ENCODE data around the gene VAMP8. TPM values are rescaled to one million over a fixed set of nuclear protein-coding genes. Genes with fewer than 3 reads are reported as not detected.

Gene VAMP8
- total and polyA plus RNA-seq, 2 experiments from 2014 or later, result 15.7 to 39.4 TPM

DNA sequence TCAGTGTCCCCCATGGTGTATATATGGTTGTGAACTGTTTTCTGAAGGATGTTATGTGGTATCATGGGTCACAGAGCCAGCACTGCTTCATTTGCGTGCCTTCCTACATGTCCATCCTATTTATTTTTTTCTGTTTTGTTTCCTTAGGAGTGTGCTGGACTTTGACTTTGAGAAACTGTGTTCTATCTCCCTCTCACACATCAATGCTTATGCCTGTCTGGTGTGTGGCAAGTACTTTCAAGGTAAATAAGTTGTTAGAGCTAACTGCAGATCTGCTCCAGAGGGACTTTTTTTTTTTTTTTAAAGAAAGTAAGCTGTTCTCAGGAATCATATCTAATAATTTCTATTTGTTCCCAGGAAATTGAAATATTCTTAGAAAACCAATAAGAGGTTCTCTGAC lies 44.0 kb downstream of the VAMP8 start:
- TF ChIP-seq, protein P1, sequence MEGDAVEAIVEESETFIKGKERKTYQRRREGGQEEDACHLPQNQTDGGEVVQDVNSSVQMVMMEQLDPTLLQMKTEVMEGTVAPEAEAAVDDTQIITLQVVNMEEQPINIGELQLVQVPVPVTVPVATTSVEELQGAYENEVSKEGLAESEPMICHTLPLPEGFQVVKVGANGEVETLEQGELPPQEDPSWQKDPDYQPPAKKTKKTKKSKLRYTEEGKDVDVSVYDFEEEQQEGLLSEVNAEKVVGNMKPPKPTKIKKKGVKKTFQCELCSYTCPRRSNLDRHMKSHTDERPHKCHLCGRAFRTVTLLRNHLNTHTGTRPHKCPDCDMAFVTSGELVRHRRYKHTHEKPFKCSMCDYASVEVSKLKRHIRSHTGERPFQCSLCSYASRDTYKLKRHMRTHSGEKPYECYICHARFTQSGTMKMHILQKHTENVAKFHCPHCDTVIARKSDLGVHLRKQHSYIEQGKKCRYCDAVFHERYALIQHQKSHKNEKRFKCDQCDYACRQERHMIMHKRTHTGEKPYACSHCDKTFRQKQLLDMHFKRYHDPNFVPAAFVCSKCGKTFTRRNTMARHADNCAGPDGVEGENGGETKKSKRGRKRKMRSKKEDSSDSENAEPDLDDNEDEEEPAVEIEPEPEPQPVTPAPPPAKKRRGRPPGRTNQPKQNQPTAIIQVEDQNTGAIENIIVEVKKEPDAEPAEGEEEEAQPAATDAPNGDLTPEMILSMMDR (IDR thresholded peaks at IDR 0.05; ENCODE audit: low read depth, low read length), result no peak
- no peak overlapping the region for H3K4me3 ChIP-seq
- DNase-seq (ENCODE audit: low read depth in 1 of 2, low spot score in 1 of 2), result no peak
- H3K27ac ChIP-seq, result no peak overlapping the region
- H3K4me1 ChIP-seq (ENCODE audit: low read depth), result peaks cover 7% of the 10 kb centered on the region
- no peaks in the 10 kb centered on the region for H3K27me3 ChIP-seq
- H3K9me3 ChIP-seq (ENCODE audit: low read depth), result no peaks in the 10 kb centered on the region
- H3K36me3 ChIP-seq, result peaks cover 45% of the 10 kb centered on the region

DNA sequence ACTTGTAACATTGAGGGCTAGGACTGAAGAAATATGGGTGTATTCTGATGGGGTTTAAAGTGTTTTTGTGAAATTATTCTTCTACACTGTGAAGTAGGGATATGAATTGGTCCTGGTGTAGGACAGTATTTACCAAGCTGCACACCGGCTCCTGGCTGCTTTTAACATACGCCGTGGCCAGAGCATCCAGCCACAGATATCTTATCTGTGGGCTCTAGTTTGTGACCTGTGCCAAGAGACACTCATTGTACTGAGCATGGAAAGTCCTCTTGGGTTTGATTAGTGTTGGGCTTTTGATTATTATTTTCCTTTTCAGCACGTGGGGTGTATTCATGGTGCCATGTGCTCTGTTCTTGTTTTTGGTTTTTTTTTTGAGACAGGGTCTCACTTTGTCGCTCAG lies 46.6 kb downstream of the VAMP8 start:
- Histone ChIP-seq H3K27me3 (no peaks in the 10 kb centered on the region), H3K4me3 (no peak overlapping the region), H3K9me3 (ENCODE audit: low read depth) (no peaks in the 10 kb centered on the region), H3K27ac (no peak overlapping the region), H3K4me1 (ENCODE audit: low read depth) (no peaks in the 10 kb centered on the region), H3K36me3 (peaks cover 65% of the 10 kb centered on the region)
- TF ChIP-seq, protein P1 (IDR thresholded peaks at IDR 0.05; ENCODE audit: low read depth, low read length), result no peak
- no peak for DNase-seq (ENCODE audit: low read depth in 1 of 2, low spot score in 1 of 2)

DNA sequence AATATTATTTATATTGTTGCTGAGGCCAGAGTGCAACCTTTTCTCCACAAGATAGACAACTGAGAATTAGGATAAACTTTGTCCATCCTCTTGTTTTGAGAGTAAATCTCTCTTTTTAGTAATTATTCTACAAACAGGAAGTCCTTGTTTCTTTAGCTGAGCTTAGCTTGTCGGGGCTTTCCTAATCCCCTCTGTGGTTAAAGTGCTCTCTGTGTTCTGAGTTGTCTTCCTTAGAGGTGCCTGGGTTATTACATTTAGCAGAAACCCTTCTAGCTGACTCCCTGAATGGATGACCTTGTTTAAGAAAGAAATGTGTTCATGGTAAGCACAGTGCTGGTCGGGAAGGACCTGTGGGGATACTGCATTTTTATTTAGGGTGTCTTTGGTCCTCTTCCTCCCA lies 51.3 kb downstream of the VAMP8 start:
- TF ChIP-seq, protein P1 (IDR thresholded peaks at IDR 0.05; ENCODE audit: low read depth, low read length), result no peak
- H3K27me3 ChIP-seq, result no peaks in the 10 kb centered on the region
- DNase-seq (ENCODE audit: low read depth in 1 of 2, low spot score in 1 of 2), result no peak
- no peaks in the 10 kb centered on the region for H3K4me1 ChIP-seq (ENCODE audit: low read depth)
- H3K27ac ChIP-seq, result no peak overlapping the region
- H3K9me3 ChIP-seq (ENCODE audit: low read depth), result no peaks in the 10 kb centered on the region
- no peak overlapping the region for H3K4me3 ChIP-seq
- H3K36me3 ChIP-seq, result peaks cover 75% of the 10 kb centered on the region

DNA sequence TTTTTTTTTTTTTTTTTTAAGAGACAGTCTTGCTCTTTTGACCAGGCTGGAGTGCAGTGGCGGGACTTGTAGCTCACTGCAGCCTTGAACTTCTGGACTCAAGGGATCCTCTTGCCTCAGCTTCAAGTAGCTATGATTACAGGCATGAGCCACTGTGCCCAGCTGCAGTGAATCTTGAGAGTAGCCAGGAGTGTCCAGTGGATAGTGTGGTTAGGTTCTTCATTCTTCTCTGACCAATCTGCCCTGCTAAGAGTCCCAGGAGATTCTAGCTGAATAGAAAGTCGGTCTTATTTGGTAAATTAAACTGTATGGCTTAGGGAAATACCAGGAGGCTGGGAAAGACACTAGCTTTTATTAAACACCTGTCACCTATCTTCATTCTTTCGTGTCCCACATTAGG lies 53.9 kb downstream of the VAMP8 start:
- Histone ChIP-seq H3K4me1 (ENCODE audit: low read depth) (no peaks in the 10 kb centered on the region), H3K27ac (no peak overlapping the region), H3K36me3 (peaks cover 65% of the 10 kb centered on the region), H3K4me3 (no peak overlapping the region), H3K9me3 (ENCODE audit: low read depth) (no peaks in the 10 kb centered on the region), H3K27me3 (no peaks in the 10 kb centered on the region)
- TF ChIP-seq, protein P1 (IDR thresholded peaks at IDR 0.05; ENCODE audit: low read depth, low read length), result no peak
- no peak for DNase-seq (ENCODE audit: low read depth in 1 of 2, low spot score in 1 of 2)

Other genes starting within 250 kb of the VAMP8 start
- 36.6 and 56.1 TPM in 2 replicates for gene TGOLN2, start 249.6 kb upstream of the VAMP8 start, total RNA-seq
- 20.1 and 26.6 TPM in 2 replicates for gene TGOLN2, start 249.6 kb upstream of the VAMP8 start, polyA plus RNA-seq
- gene RETSAT, start 223.1 kb upstream of the VAMP8 start, total RNA-seq, result 11.6 and 17.6 TPM in 2 replicates
- gene RETSAT, start 223.1 kb upstream of the VAMP8 start, polyA plus RNA-seq, result 5.7 and 15.6 TPM in 2 replicates
- gene ELMOD3, start 222.8 kb upstream of the VAMP8 start, total RNA-seq, result 18.9 and 20.9 TPM in 2 replicates
- gene ELMOD3, start 222.8 kb upstream of the VAMP8 start, polyA plus RNA-seq, result 23.5 and 30.1 TPM in 2 replicates
- 12.3 and 14.0 TPM in 2 replicates for gene CAPG, start 167.2 kb upstream of the VAMP8 start, total RNA-seq
- gene CAPG, start 167.2 kb upstream of the VAMP8 start, polyA plus RNA-seq, result 13.0 and 21.2 TPM in 2 replicates
- not detected in 2 replicates for gene SH2D6, start 158.9 kb upstream of the VAMP8 start, total RNA-seq
- 1.5 TPM in 1 of 2 replicates, not detected in the other for gene SH2D6, start 158.9 kb upstream of the VAMP8 start, polyA plus RNA-seq
- 116 and 225 TPM in 2 replicates for gene MAT2A, start 38.4 kb upstream of the VAMP8 start, total RNA-seq
- 405 and 489 TPM in 2 replicates for gene MAT2A, start 38.4 kb upstream of the VAMP8 start, polyA plus RNA-seq
- gene GGCX, start 16.1 kb upstream of the VAMP8 start, total RNA-seq, result 18.6 and 24.3 TPM in 2 replicates
- gene GGCX, start 16.1 kb upstream of the VAMP8 start, polyA plus RNA-seq, result 32.0 and 33.5 TPM in 2 replicates
- gene VAMP5, start 6.8 kb downstream of the VAMP8 start, total RNA-seq, result 6.7 and 7.7 TPM in 2 replicates
- 19.1 and 28.1 TPM in 2 replicates for gene VAMP5, start 6.8 kb downstream of the VAMP8 start, polyA plus RNA-seq
- 152 and 241 TPM in 2 replicates for gene RNF181, start 18.2 kb downstream of the VAMP8 start, total RNA-seq
- gene RNF181, start 18.2 kb downstream of the VAMP8 start, polyA plus RNA-seq, result 276 and 328 TPM in 2 replicates
- 14.2 and 18.9 TPM in 2 replicates for gene TMEM150A, start 25.1 kb downstream of the VAMP8 start, total RNA-seq
- gene TMEM150A, start 25.1 kb downstream of the VAMP8 start, polyA plus RNA-seq, result 31.8 and 34.0 TPM in 2 replicates
- gene C2orf68, start 34.5 kb downstream of the VAMP8 start, total RNA-seq, result 32.6 and 35.5 TPM in 2 replicates
- 37.4 and 52.0 TPM in 2 replicates for gene C2orf68, start 34.5 kb downstream of the VAMP8 start, polyA plus RNA-seq
- 110 and 187 TPM in 2 replicates for gene USP39, start 38.6 kb downstream of the VAMP8 start, total RNA-seq
- gene USP39, start 38.6 kb downstream of the VAMP8 start, polyA plus RNA-seq, result 56.0 and 56.6 TPM in 2 replicates
- not detected in 2 replicates for gene SFTPB, start 90.6 kb downstream of the VAMP8 start, total RNA-seq
- gene SFTPB, start 90.6 kb downstream of the VAMP8 start, polyA plus RNA-seq, result not detected in 2 replicates
- not detected in 2 replicates for gene GNLY, start 116.8 kb downstream of the VAMP8 start, total RNA-seq
- gene GNLY, start 116.8 kb downstream of the VAMP8 start, polyA plus RNA-seq, result not detected in 2 replicates
- gene ATOH8, start 176.4 kb downstream of the VAMP8 start, total RNA-seq, result 10.6 and 12.6 TPM in 2 replicates
- gene ATOH8, start 176.4 kb downstream of the VAMP8 start, polyA plus RNA-seq, result 4.8 and 6.3 TPM in 2 replicates

All from cardiac muscle cell (in vitro differentiated cells and primary cell).